GM18870 (cell line): ENCODE data around the gene DLL4.

Source experiments
- ATAC-seq: cut with Tn5 transposase; IDR thresholded peaks from one replicate; pipeline ENCODE4 v1.9.1; 2021; ENCODE audit warnings: moderate library complexity; ENCODE audit not compliant: unreplicated experiment

DLL4 gene

DNA sequence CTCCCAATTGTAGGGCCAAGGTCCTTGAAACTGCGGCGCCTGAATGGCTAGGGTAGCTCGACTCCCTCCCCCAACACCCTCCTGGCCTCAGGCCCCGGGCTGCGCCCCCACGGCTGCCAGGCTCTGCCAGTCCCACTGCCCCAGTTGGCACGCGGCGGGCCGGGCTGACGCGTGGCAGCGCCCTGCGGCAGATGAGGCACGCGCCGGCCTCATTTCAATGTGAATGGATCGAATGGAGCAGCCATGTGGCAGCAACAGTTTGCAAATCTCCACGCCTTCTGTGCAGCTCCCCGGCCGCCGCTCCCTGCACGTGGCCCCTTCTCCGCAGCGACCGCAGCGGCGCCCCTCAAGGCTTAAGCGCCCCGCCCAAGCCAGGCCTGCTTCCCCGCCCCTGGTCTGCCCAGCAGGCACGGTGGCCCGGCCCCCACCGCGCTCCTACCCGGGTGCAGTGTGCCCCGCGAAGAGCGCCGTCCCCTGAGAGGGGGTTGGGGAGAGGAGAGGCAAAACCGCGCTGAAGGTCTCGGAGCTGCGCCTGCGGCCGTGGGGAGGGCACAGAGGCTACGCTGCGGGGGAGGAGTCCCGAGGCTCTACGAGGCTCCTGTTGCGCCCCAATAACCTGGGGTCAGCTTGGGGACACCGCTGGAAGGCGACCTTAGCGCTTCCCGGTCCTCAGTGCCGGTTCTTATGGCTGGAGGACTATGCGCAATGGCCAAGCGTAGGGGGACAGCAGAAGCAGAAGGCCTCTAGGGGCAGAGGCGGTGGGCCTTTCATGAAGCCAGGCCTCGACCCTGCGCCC, 3.1 kb upstream of the DLL4 start:
- ATAC-seq = no peak

DNA sequence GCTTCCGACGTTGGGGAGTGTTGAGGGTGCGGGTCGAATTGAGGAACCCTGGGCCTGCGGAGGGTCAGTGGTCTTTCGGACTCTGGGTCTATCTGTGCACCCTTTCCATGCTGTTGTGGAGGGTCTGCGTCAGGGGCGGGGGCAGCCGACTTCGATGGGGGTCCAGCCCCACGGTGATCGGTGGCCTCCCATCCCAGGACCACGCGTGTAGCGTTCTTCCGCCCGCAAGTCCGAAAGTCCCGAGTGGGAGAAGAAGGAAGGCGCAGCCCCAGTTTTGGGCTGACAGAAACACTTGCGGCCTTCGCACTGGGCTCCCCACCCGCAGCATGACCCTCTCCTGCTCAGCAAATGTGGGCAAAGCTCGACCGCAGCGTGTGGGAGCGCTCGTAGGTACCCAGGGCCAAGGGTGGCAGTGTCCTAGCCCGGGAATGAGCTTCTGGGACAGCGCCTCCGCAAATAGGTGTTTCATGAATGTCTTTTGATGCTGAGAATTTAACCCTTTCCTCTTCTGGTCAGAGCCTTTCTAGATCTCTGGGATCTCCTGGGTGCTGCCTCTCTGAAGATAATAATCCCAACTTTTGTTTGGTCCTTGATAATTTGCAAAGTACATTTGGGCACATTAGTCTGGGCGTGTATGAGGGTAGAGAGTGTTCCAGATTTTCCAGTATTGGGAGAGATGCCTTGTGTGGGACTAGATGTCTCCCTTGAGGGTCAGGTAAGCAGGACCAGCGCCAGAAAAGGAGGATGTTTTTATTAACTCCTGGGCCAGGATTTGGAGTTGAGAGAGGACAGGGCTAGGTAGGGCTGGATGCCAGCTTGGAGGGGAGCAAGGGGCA, 2.3 kb upstream of the DLL4 start:
- ATAC-seq = no peak

DNA sequence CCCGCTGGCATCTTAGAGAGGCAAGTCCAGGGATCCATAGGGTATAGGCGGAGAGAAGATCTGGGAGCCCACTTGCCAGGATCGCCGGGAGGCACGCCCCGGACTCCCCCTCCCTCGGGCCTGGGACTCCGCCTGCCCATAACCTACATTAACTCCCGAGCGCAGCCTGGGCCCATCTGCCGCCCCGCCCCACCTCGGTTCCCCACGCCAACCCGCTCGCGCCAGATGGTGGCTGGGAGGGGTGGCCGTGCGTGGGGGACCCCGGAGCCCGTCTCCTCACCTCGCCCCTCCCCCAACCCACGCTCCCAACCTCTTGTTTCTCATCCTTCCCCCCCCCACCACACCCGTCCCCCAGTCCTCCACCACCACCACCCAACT, 1.7 kb upstream of the DLL4 start:
- no peak for ATAC-seq

DNA sequence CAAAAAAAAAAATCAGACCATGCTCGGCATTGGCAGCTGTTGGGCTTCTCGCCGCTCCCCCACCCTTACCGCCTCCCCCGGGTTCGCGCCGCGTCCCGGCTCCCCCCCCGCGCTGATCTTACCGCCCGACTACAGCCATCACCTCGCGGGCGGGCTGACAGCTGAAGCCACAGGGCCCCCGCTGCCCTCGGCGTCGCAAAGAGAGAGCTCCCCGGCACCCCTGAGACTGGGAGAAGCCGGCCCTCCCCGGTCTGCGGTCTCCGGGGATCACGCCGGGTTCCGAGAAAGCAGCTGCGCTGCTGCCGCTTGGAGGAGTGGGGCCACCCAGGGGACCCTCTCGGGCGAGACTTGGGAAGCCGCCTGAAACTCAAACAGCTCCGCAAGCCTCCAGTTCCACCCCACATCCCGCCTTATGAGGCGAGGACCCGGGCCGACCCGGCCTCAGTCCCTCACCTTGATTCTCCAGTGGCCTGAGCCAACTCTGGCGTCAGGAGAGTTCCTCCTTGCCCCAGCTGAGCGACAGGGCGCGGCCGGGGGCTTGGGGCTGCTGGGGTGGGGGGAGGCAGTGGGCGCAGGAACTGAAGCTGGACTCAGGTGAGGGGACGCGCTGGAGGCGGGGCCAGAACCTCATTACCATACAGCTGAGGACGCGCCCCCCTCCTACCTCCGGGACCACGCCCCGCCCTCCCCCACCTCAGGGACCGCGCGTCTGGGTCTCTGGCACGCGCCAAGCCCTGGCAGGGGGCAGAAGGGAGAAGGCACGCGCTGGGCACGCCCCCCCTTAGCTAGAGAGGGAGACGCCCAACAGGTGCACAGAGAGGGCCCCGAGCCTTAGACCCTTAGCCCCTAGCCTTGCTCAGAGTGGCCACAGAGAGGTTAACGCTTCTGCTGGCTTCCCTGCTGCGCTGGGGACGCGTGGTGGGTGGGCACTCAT, 1.0 kb upstream of the DLL4 start:
- ATAC-seq = no peak

DNA sequence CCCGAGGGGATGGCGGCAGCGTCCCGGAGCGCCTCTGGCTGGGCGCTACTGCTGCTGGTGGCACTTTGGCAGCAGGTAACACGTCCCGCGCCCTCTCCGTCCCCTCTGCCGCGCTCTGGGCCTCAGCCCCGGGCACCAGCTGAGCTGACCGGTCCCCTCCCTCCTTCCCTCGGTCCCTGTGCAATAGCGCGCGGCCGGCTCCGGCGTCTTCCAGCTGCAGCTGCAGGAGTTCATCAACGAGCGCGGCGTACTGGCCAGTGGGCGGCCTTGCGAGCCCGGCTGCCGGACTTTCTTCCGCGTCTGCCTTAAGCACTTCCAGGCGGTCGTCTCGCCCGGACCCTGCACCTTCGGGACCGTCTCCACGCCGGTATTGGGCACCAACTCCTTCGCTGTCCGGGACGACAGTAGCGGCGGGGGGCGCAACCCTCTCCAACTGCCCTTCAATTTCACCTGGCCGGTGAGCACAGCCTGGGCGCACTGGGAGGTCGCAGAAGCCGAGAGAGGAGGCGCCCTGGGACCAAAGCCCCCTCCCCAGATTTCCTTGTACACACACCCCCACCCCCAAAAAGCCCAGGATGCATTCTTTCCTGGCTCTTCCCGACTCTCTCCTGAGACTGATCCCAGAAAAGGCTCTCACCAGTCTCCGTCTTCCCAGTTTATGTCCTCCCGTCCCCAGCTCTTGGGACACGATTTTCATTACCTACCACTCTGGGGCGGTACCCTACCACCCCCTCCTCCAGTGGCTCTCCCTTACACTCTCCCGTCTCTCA, 705 bp downstream of the DLL4 start:
- ATAC-seq = no peak

DNA sequence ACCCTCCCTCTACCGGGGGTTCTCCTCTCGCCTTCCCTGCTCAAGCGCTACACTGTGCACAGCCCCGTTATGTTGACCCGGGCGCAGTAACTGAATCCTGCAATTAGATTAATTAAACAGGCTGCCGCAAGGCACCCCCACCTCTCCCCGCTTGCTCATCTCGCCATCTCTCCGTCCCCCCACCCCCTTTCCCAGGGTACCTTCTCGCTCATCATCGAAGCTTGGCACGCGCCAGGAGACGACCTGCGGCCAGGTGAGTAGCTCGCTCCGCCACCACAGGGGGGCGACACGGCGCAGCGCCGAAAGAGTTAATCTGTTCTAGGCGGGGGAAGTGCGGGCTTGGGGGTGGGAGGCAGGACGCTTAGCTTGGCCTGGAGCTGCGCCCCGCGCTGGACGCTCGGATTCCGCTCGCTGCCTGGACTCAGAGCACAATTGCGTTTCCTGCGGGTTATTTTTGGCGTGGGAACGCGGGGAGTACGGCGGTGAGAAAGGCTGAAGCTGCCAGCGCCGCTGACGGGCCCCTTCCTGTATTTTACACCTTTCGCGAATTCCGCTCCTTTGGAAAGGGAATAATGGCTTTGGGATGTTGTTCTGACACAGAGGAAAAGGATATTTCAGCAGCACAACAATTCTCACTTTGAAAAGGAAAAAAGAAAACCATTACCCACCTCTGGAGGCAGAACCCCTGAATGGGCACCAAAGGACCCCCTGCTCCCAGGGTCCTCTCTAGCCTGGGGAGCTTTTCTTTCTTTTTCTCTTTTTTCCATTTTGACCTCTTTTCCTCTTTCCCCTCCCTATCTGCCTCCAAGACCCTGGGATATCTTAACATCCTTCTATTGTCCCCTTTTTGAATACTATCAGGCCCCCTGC, 1.5 kb downstream of the DLL4 start:
- no peak for ATAC-seq

DNA sequence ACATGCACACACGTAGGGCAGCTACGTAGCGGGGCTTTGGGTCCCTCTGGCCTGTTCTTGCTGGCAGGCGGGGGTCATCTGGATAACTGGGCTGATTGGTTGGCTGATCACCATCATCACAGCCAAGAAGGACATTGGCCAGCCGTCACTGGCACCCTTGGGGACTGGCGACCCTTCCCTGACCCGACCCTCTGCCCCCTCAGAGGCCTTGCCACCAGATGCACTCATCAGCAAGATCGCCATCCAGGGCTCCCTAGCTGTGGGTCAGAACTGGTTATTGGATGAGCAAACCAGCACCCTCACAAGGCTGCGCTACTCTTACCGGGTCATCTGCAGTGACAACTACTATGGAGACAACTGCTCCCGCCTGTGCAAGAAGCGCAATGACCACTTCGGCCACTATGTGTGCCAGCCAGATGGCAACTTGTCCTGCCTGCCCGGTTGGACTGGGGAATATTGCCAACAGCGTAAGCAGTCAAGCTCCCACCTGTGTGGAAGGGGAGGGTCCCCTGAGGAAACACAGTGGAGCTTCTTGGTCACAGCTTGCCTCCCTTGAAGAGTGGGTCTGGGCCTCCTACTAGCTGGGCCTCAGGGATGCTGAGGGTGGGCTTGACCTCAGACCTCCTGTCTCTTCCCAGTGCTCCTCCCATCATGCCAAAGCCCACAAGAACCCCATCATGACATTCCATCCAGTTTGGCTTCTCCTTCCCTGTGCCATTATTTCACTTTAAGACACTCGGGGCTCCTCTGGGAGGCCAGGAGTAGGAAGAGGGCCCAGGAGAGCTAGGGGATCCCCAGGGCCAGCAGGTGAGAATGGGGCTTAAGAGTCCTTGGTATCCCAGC, 2.4 kb downstream of the DLL4 start:
- no peak for ATAC-seq

DNA sequence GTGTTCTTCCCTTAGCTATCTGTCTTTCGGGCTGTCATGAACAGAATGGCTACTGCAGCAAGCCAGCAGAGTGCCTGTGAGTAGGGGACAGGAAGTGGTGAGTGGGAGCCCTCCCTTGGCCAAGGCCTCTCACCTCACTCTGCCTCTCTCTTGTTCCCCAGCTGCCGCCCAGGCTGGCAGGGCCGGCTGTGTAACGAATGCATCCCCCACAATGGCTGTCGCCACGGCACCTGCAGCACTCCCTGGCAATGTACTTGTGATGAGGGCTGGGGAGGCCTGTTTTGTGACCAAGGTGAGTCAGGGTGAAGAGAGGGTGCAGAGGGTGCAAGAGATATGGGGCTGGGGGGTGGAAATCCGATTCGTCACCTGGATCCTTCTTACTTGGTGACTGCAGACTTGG, 3.0 kb downstream of the DLL4 start:
- no peak for ATAC-seq

DNA sequence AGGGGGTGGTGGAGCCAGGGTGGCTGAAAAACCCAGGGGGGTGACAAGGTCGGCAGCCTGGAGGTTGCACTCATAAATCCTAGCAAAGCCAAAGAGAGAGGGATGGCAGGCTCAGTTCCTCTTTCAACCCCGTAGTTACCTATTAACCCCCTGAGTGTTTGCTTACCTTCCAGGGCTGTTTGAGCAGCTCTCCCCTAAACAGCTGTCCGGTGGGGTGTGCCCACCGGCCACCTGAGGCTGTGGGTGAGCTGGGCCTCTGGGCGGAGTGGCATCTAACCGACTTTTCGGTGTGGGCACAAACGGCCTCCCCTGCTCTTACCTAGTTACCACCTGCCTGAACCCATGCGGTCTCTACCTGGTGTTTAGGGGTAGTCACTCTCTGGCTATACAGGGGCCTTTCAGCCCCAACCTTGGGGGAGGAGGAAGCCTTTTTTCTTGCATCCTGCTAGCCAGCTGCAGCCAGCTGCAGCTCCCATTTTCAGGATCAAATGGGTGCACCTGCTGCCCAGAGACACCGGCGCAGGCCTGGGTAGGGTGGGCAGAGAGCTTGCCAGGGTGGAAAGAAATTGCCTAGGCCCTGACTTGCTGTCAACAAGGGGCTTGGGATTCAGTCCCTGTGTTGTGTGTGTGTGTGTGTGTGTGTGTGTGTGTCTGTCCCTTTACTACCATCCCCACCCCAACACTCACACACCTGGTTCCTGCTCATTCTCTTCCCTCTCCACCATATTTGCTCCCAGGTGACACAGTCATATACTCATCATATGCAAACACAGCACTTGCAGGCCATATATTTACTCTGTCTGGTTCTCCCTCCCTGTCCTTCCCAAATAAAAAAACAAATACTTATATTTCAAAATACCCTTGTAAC, 3.7 kb downstream of the DLL4 start:
- ATAC-seq = no peak

DNA sequence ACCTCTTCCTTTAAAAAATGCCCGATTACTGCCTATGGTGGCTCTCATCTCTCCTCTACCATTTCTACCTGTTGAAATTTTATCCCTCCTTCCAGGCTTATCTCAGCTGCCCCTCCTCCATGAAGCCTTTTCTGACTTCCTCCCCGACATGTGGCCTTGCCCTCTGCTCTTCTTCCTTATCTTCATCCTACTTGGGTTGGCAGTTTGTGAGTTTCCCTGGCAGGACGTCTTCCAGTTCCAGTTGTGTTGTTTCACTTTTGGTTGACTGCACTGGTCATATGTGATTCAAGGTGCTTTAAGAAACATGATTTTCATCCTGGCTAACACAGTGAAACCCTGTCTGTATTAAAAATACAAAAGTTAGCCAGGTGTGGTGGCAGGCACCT, 4.4 kb downstream of the DLL4 start:
- ATAC-seq = no peak

DNA sequence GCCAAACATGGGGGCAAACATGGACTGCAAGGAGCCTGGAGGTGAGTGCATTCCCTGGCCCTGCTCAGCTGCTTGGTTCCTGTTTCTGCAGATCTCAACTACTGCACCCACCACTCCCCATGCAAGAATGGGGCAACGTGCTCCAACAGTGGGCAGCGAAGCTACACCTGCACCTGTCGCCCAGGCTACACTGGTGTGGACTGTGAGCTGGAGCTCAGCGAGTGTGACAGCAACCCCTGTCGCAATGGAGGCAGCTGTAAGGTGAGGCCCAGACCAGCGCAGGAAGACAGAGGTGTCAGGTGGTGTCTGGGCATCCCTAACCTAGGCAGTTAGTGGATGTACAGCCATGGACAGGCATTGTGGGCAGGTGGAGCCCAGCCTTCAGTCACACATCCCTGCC, 5.3 kb downstream of the DLL4 start:
- no peak for ATAC-seq

DNA sequence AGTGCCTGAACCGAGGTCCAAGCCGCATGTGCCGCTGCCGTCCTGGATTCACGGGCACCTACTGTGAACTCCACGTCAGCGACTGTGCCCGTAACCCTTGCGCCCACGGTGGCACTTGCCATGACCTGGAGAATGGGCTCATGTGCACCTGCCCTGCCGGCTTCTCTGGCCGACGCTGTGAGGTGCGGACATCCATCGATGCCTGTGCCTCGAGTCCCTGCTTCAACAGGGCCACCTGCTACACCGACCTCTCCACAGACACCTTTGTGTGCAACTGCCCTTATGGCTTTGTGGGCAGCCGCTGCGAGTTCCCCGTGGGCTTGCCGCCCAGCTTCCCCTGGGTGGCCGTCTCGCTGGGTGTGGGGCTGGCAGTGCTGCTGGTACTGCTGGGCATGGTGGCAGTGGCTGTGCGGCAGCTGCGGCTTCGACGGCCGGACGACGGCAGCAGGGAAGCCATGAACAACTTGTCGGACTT, 7.1 kb downstream of the DLL4 start:
- no peak for ATAC-seq

DNA sequence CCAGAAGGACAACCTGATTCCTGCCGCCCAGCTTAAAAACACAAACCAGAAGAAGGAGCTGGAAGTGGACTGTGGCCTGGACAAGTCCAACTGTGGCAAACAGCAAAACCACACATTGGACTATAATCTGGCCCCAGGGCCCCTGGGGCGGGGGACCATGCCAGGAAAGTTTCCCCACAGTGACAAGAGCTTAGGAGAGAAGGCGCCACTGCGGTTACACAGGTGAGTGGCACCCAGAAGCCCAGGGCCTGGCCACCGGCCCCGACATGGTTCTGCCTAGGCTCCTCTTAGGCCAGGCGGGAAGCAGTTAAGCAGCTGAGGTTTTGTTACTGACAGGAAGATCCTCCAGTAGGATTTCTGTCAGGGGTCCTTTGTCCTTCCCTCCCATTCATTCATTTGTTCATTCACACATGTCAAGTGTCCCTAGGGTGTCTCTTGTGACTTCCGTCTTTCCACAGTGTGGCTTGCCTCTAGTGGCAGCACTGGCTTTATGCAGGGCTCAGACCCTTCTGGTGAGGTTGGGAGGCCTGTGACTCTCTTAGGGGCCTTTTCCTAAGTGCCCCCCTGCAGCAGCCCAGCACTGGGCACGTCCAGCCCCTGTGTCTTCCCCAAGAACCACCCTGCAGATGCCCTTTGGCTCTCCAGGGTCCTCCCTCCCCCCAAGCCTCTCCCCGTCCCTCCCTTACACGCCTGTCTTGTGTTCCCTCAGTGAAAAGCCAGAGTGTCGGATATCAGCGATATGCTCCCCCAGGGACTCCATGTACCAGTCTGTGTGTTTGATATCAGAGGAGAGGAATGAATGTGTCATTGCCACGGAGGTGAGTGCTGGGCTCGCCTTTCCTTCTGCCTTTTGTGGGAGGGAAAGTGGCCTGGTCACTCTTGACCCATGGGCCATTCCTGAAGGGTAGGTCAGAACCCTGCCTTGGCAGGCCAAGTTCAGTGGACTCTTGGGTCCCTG, 7.8 kb downstream of the DLL4 start:
- ATAC-seq = no peak

DNA sequence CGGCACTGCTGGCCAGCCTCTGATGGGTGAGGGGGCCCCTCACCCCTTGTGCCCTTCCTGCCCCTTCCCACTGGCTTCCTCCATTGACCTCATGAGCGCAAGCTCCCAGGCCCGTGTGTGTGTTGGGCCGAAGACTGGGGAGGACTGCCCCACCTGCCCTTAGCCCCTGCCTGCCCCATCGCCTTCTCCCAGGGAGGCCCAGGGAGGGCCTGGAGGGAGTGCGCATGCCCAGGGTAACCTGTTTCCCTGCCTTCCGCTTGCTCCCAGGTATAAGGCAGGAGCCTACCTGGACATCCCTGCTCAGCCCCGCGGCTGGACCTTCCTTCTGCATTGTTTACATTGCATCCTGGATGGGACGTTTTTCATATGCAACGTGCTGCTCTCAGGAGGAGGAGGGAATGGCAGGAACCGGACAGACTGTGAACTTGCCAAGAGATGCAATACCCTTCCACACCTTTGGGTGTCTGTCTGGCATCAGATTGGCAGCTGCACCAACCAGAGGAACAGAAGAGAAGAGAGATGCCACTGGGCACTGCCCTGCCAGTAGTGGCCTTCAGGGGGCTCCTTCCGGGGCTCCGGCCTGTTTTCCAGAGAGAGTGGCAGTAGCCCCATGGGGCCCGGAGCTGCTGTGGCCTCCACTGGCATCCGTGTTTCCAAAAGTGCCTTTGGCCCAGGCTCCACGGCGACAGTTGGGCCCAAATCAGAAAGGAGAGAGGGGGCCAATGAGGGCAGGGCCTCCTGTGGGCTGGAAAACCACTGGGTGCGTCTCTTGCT, 8.8 kb downstream of the DLL4 start:
- ATAC-seq = no peak

DNA sequence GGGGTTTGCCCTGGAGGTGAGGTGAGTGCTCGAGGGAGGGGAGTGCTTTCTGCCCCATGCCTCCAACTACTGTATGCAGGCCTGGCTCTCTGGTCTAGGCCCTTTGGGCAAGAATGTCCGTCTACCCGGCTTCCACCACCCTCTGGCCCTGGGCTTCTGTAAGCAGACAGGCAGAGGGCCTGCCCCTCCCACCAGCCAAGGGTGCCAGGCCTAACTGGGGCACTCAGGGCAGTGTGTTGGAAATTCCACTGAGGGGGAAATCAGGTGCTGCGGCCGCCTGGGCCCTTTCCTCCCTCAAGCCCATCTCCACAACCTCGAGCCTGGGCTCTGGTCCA, 9.4 kb downstream of the DLL4 start:
- no peak for ATAC-seq

DNA sequence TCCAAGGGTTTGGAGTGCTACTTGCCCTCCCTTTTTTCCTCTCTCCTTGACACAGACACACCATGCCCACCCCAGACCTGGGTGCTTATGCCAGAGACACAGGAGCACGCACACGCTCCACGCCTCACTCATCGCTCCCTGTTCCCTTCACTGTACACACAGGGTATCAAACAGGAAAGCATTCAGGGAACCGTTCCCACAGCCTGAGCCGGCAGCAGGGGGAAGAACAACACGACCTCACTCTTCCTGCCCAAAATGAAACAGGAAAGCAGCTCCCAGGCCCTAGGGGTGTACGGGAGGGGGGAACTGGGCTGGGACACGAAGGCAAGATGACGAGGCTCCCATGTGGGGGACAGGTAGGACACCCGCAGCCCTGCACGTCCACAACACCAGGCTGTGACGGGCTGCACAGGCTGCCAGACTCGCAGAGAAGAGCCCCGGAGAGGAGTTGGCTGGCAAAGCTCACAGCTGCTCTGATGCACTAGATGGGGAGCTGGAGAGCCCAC, 11.2 kb downstream of the DLL4 start:
- ATAC-seq = no peak
